ENCODE measurements around the gene CYB5R4. TPM values are rescaled to one million over a fixed set of nuclear protein-coding genes. Genes with fewer than 3 reads are reported as not detected.

CYB5R4 gene
- polyA plus RNA-seq, 3 donors = 4.1 to 11.7 (median 9.8) TPM

GRCh38 chr6:84016029-84016428, 156.5 kb downstream of the CYB5R4 start:
- WGBS, 3 donors = 44 to 83% (median 80%) methylated on average over 1 of the region's 1 CpG
- H3K27ac ChIP-seq (ENCODE audit: low read depth, low read length) = no peak overlapping the region

Other genes starting within 250 kb of the CYB5R4 start
- under 1 TPM; 0.03 to 0.90 (median 0.78) TPM for gene SNAP91, start 150.6 kb upstream of the CYB5R4 start, polyA plus RNA-seq
- under 1 TPM in 2 of 3 donors, not detected in 1; 0.07 to 0.48 TPM for gene RIPPLY2, start 6.3 kb upstream of the CYB5R4 start, polyA plus RNA-seq
- gene MRAP2, start 174.1 kb downstream of the CYB5R4 start, polyA plus RNA-seq = 1 to 10 TPM in 1 of 3 donors, under 1 TPM in 2; 0.54 to 2.0 (median 0.56) TPM

Data from adipose tissue (tissue), 3 donors.